Keratinocyte (primary cell): ENCODE measurements around the gene RBP5. TPM values are rescaled to one million over a fixed set of nuclear protein-coding genes. Genes with fewer than 3 reads are reported as not detected.

Experiments used
- DNase-seq: peaks from one replicate; pipeline ENCODE4 v3.0.0-alpha.2; 2011; ENCODE audit warnings: low read depth, missing footprints, low spot score
- FAIRE-seq: peaks from 2 replicates; lab custom pipeline; 2011; peaks lifted over from hg19 to GRCh38; lab: Jason Lieb, UNC
- H2AFZ ChIP-seq: 2 replicates; pipeline ENCODE4 v1.6.0; 2012; ENCODE audit warnings: low read length, control low read depth, inconsistent platforms; ENCODE audit not compliant: control insufficient read depth
- H3K27ac ChIP-seq: 2 replicates; pipeline ENCODE4 v1.5.1; 2011; ENCODE audit warnings: low read length; ENCODE audit not compliant: control insufficient read depth, insufficient read depth
- H3K27me3 ChIP-seq: 3 replicates; pipeline ENCODE4 v1.6.0; 2011; ENCODE audit warnings: low read length; ENCODE audit not compliant: control insufficient read depth, insufficient read depth; ENCODE audit errors: extremely low read depth
- H3K36me3 ChIP-seq, 2 experiments: 2 replicates in 1 of 2; 3 replicates in 1 of 2; pipeline ENCODE4 v1.5.1; 2011; ENCODE audit warnings: low read length in 2 of 2, mild to moderate bottlenecking in 1 of 2; ENCODE audit not compliant: control insufficient read depth in 2 of 2, insufficient read depth in 2 of 2; ENCODE audit errors: extremely low read depth in 1 of 2
- H3K4me1 ChIP-seq: 3 replicates; pipeline ENCODE4 v1.5.1; 2011; ENCODE audit warnings: low read length; ENCODE audit not compliant: control insufficient read depth, insufficient read depth; ENCODE audit errors: extremely low read depth
- H3K4me2 ChIP-seq: 3 replicates; pipeline ENCODE4 v1.6.0; 2011; ENCODE audit warnings: low read depth, low read length; ENCODE audit not compliant: control insufficient read depth, insufficient read depth; ENCODE audit errors: extremely low read depth
- H3K4me3 ChIP-seq, 3 experiments: fragments of 200-600 bp in 1 of 3; sonication (generic) in 1 of 3; 2 replicates in 2 of 3; 3 replicates in 1 of 3; pipeline ENCODE4 v1.5.1; 2011 to 2016; ENCODE audit warnings: low read length in 3 of 3, mild to moderate bottlenecking in 3 of 3, control low read depth in 2 of 3, inconsistent platforms in 1 of 3, low read depth in 1 of 3, mixed read lengths in 1 of 3, mixed run types in 1 of 3, moderate library complexity in 1 of 3; ENCODE audit not compliant: control insufficient read depth in 2 of 3, insufficient read depth in 2 of 3; ENCODE audit errors: extremely low read depth in 1 of 3
- H3K79me2 ChIP-seq: 2 replicates; pipeline ENCODE4 v1.6.0; 2012; ENCODE audit warnings: low read length; ENCODE audit not compliant: control insufficient read depth, insufficient read depth
- H3K9ac ChIP-seq: 3 replicates; pipeline ENCODE4 v1.6.0; 2011; ENCODE audit warnings: low read length; ENCODE audit not compliant: control insufficient read depth, insufficient read depth; ENCODE audit errors: extremely low read depth
- H3K9me1 ChIP-seq: 3 replicates; pipeline ENCODE4 v1.6.0; 2011; ENCODE audit warnings: low read length; ENCODE audit not compliant: control insufficient read depth, insufficient read depth; ENCODE audit errors: extremely low read depth
- H3K9me3 ChIP-seq: 2 replicates; pipeline ENCODE4 v1.5.1; 2012; ENCODE audit warnings: low read depth, low read length; ENCODE audit not compliant: control insufficient read depth
- H4K20me1 ChIP-seq: 3 replicates; pipeline ENCODE4 v1.6.0; 2011; ENCODE audit warnings: low read length; ENCODE audit not compliant: control insufficient read depth, insufficient read depth; ENCODE audit errors: extremely low read depth
- EZH2 ChIP-seq: IDR thresholded peaks from one replicate; pipeline ENCODE4 v1.6.1; 2012; ENCODE audit warnings: inconsistent platforms, mild to moderate bottlenecking, low read length, moderate library complexity
- dilution Hi-C: fragments of 300-500 bp; cut with MboI; formaldehyde crosslinking; loops from one replicate; pipeline ENCODE4 v1.7.0; 2020; ENCODE audit warnings: low sequenced_read_pairs; ENCODE audit not compliant: extremely low pct_ligation_motif_present
- polyA plus RNA-seq, 5 experiments: library from polyadenylated mRNA; depleted of rRNA in 3 of 5; stranded (reverse) in 3 of 5; stranded (forward) in 1 of 5; unstranded in 1 of 5; fragments of >200 nt; gene quantifications; 1 replicate in 1 of 5; 2 replicates in 3 of 5; 3 replicates in 1 of 5; pipeline versions ENCODE4 v1.2.1 to v1.2.3, GENCODE V29; 2011 to 2012; ENCODE audit warnings: missing spikeins in 2 of 5, low read depth in 1 of 5, low replicate concordance in 1 of 5
- TF ChIP-seq, protein P1 (sequence below), 3 experiments: IDR thresholded peaks in 1 of 3; conservative IDR thresholded peaks in 1 of 3; optimal IDR thresholded peaks in 1 of 3; 2 replicates in 2 of 3; 3 replicates in 1 of 3; pipeline versions ENCODE3 to v1.5.1; 2011; ENCODE audit warnings: low read length in 3 of 3, mild to moderate bottlenecking in 3 of 3, moderate library complexity in 2 of 3, control low read depth in 1 of 3, inconsistent platforms in 1 of 3; ENCODE audit not compliant: insufficient read depth in 2 of 3; ENCODE audit errors: extremely low read depth in 1 of 3

The RBP5 gene
- polyA plus RNA-seq, 1 donor (not counting 4 experiments of a cell fraction or from before 2014, with no cell fraction given), result not detected

DNA sequence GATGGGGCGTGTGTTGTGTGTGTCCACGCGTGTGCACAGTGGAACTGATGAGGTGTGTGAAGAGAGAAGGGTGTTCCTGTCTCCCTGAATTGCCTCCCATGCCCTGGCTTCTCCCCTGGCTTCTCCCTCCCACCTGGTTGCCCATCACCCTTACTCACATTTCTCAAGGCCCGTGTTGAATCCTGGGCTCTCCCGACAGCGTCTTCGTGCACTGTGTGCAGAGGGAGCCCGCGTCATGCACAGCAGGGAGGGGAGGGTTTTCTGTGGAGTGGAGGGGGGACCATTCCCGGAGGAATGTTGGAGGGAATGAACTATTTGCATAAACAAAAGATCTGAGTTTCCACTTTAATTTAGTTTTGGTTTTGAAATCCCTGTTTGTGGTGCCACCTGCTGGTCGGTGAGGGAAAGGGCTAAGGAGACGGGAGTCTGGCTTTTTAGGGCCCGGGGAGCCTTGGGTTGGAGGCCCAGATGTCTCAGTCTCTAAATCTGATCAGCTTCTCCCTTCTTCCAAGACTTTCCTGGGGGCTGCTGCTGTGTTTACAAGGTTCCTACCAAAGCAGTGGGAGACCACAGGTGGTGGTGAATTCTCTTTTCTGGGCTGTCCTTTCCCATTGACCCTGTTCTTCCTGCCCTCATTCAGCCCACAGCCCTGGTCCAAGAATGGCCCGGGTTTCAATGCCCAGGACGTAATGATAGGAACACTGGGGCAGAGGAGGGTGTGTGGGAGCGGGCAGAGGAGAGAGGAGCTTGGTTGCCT lies 36.3 kb downstream of the RBP5 start, which contains the start of gene C1R:
Gene C1R (minus strand): TSS at position 217 of the 757 bp plus-strand sequence. CDS start 57 bp downstream, at position 160.
- peak; percentile 62 for FAIRE-seq
- H3K9me1 ChIP-seq, result no peaks in the 10 kb centered on the region
- H3K27ac ChIP-seq, result no peak within 1 kb of the TSS
- no peaks in the 10 kb centered on the region for H4K20me1 ChIP-seq
- TF ChIP-seq, protein P1, sequence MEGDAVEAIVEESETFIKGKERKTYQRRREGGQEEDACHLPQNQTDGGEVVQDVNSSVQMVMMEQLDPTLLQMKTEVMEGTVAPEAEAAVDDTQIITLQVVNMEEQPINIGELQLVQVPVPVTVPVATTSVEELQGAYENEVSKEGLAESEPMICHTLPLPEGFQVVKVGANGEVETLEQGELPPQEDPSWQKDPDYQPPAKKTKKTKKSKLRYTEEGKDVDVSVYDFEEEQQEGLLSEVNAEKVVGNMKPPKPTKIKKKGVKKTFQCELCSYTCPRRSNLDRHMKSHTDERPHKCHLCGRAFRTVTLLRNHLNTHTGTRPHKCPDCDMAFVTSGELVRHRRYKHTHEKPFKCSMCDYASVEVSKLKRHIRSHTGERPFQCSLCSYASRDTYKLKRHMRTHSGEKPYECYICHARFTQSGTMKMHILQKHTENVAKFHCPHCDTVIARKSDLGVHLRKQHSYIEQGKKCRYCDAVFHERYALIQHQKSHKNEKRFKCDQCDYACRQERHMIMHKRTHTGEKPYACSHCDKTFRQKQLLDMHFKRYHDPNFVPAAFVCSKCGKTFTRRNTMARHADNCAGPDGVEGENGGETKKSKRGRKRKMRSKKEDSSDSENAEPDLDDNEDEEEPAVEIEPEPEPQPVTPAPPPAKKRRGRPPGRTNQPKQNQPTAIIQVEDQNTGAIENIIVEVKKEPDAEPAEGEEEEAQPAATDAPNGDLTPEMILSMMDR (optimal IDR thresholded peaks at IDR 0.05 in 1 of 3, IDR thresholded peaks at IDR 0.05 in 1 of 3, conservative IDR thresholded peaks at IDR 0.05 in 1 of 3; ENCODE audit: extremely low read depth in 1 of 3, insufficient read depth in 2 of 3, low read length in 3 of 3), result peak; percentile 71 to 84 (median 77)
- TF ChIP-seq EZH2, result no peak
- H3K36me3 ChIP-seq, result peaks cover 0 to 2% of the 10 kb centered on the region in 2 experiments
- H3K4me3 ChIP-seq, result peak within 1 kb of the TSS in 2 of 3 experiments; percentile 61 to 72
- peaks cover 6% of the 10 kb centered on the region for H3K4me1 ChIP-seq
- no peaks in the 10 kb centered on the region for H3K79me2 ChIP-seq
- H2AFZ ChIP-seq, result peak within 1 kb of the TSS; percentile 93
- dilution Hi-C loops, result no loop called here
- H3K4me2 ChIP-seq, result peak within 1 kb of the TSS; percentile 79
- H3K9me3 ChIP-seq, result no peaks in the 10 kb centered on the region
- H3K9ac ChIP-seq, result peak within 1 kb of the TSS; percentile 61
- no peak for DNase-seq
- no peaks in the 10 kb centered on the region for H3K27me3 ChIP-seq

DNA sequence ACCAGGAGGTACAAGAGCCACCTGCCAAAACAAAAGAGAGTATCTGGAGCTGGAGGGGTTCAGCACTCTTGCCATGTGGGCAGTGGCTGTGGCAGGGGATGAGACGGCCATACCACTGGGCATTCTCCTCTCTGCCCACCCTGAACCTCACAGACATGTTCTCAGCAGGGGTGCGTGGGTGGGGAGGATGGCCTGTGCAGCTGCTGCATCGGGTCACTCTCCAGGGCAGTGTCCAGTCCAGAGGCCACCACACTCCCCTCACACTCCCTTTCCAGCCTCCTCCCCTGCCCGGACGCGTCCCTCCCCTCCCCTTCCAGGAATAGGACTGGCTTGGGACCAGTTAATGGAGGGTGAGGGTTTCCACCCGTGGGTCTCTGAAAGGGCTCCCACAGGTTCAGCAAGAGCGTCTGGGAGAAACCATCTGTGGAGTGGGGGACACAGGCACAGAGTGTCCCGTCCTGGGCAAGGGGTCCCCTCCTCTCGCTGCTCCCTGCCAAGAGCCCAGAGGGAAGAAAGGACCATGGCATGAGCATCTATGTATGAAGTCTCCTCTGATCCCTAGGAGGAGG lies 36.9 kb downstream of the RBP5 start:
- FAIRE-seq, result no peak
- dilution Hi-C loops, result no loop called here
- Histone ChIP-seq H4K20me1 (no peaks in the 10 kb centered on the region), H3K36me3 (peaks cover 0 to 1% of the 10 kb centered on the region in 2 experiments), H3K4me3 (peak overlapping the region in 2 of 3 experiments; percentile 61 to 72), H3K4me2 (peak overlapping the region; percentile 79), H3K27me3 (no peaks in the 10 kb centered on the region), H3K4me1 (peaks cover 6% of the 10 kb centered on the region), H3K9ac (peak overlapping the region; percentile 61), H2AFZ (peak overlapping the region; percentile 93), H3K79me2 (no peaks in the 10 kb centered on the region), H3K9me1 (no peaks in the 10 kb centered on the region), H3K9me3 (no peaks in the 10 kb centered on the region), H3K27ac (no peak overlapping the region)
- DNase-seq, result no peak
- TF ChIP-seq EZH2, result no peak
- TF ChIP-seq, protein P1 (optimal IDR thresholded peaks at IDR 0.05 in 1 of 3, IDR thresholded peaks at IDR 0.05 in 1 of 3, conservative IDR thresholded peaks at IDR 0.05 in 1 of 3; ENCODE audit: extremely low read depth in 1 of 3, insufficient read depth in 2 of 3, low read length in 3 of 3), result no peak
